BLaER1 (cell line): ENCODE results near the gene MBNL3.
"Not testable (repeated sequence)": the region's sequence is repeated elsewhere in the genome, so short reads cannot be mapped to it uniquely, and the experiment has no call there.

Source experiments
- H3K27ac ChIP-seq: shearing (Covaris generic); formaldehyde crosslinking; 2 replicates; pipeline ENCODE4 v1.8.1; 2022
- H3K27me3 ChIP-seq: shearing (Covaris generic); formaldehyde crosslinking; 2 replicates; pipeline ENCODE4 v1.8.1; 2022
- H3K36me3 ChIP-seq: shearing (Covaris generic); formaldehyde crosslinking; 2 replicates; pipeline ENCODE4 v1.8.1; 2022
- H3K4me1 ChIP-seq: shearing (Covaris generic); formaldehyde crosslinking; 2 replicates; pipeline ENCODE4 v1.8.1; 2022
- H3K4me2 ChIP-seq: shearing (Covaris generic); formaldehyde crosslinking; 2 replicates; pipeline ENCODE4 v1.8.1; 2022
- H3K4me3 ChIP-seq: shearing (Covaris generic); formaldehyde crosslinking; 2 replicates; pipeline ENCODE4 v1.8.1; 2022
- H3K9ac ChIP-seq: shearing (Covaris generic); formaldehyde crosslinking; 2 replicates; pipeline ENCODE4 v1.8.1; 2022
- H3K9me3 ChIP-seq: shearing (Covaris generic); formaldehyde crosslinking; 2 replicates; pipeline ENCODE4 v1.8.1; 2022
- H4K20me1 ChIP-seq: shearing (Covaris generic); formaldehyde crosslinking; 2 replicates; pipeline ENCODE4 v1.8.1; 2022
- Cebpa-rat ChIP-seq: shearing (Covaris generic); IDR thresholded peaks from 2 replicates; pipeline ENCODE4 v1.8.1; 2022

The MBNL3 gene

DNA sequence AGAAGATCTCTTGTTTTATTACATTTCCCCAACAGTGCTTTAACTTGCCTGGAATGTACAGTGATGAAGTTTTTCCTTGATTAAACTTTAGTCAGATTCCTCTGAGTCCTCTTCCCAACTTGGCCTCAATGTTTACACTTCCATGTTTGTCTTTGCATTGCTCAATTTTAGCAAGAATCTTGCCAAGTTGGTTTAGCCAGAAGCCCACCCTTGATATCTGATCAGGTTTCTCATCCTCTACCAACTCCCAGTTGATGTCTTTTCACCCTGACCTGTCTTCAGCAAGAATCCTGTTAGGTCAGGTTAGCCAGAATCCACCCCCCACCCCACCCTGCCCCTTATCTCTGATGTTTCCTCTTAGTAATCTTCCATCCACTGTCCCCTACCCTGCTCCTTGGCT is 120.9 kb downstream of the MBNL3 start:
- no peak overlapping the region for H3K9ac ChIP-seq
- no peaks in the 10 kb centered on the region; the same call in 1 of the 2 replicates for H4K20me1 ChIP-seq
- peaks cover 86% of the 10 kb centered on the region for H3K27me3 ChIP-seq
- H3K4me1 ChIP-seq, result no peaks in the 10 kb centered on the region
- no peak overlapping the region for H3K4me3 ChIP-seq
- H3K27ac ChIP-seq, result no peak overlapping the region
- H3K4me2 ChIP-seq, result no peak overlapping the region
- TF ChIP-seq Cebpa-rat, result no peak
- no peaks in the 10 kb centered on the region for H3K9me3 ChIP-seq
- H3K36me3 ChIP-seq, result no peaks in the 10 kb centered on the region

DNA sequence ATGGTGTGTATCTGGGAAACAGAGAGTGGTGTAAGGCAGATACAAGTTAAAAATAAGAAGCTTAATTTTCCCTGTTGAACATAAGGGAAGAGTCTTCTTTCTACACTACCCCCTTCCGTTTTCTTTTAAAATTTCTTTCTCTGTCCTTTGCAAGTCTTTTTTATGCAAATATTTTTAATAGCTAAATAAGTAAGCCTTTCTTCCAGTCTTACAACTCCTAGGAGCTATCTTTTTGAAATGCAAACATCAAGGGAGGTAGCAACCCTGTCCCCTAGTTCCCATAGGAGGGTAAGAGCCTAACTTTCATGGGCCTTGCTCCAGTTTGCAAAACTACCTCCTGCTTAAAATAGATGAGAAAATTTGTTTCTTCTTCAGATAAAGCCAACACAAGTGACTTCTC is 121.5 kb downstream of the MBNL3 start:
- Histone ChIP-seq H4K20me1 (no peaks in the 10 kb centered on the region; the same call in 1 of the 2 replicates), H3K9me3 (no peaks in the 10 kb centered on the region), H3K27me3 (peaks cover 86% of the 10 kb centered on the region), H3K4me1 (no peaks in the 10 kb centered on the region), H3K36me3 (no peaks in the 10 kb centered on the region), H3K4me3 (no peak overlapping the region), H3K9ac (no peak overlapping the region), H3K4me2 (no peak overlapping the region), H3K27ac (no peak overlapping the region)
- no peak for TF ChIP-seq Cebpa-rat

DNA sequence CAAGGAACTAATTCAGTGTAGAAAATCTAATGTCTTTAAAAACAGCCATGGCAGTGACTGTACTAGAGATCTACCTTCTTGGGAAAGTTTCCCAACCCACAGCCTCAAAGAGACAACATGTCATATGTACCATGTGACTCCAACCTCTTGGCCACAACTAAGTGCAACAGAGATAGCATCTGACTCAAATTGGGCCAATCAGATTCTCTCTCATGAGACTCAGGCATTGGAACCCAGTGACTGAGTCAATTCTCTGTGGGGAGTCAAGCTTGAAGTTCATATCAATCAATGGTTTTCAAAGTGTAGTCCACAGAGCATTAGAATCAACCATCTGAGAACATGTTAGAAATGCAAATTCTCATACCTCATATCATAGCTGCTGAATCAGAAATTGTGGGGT is 123.3 kb downstream of the MBNL3 start:
- Histone ChIP-seq H3K27me3 (peaks cover 94% of the 10 kb centered on the region), H3K9me3 (no peaks in the 10 kb centered on the region)

DNA sequence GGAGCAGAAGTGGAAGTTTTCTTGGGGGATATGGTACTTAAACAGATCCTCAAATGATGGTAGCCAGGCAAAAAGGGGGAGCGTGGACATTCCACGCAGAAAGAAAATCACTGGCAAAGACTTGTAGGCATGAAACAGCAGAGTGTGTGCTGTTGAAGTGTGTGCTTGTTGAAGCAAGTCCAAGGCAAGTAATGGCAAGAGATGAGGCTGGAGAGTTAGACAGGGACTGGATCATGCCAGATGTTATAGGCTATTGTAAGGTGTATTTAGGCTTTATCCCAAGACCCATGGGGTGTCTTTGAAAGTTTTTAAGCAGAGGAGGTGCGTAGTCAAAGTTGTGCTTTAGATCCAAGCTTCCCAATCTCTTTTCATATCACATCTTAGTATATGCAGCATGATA is 124.5 kb downstream of the MBNL3 start:
- TF ChIP-seq Cebpa-rat, result no peak
- peaks cover 94% of the 10 kb centered on the region for H3K27me3 ChIP-seq
- no peaks in the 10 kb centered on the region for H3K9me3 ChIP-seq
- no peak overlapping the region for H3K27ac ChIP-seq
- no peak overlapping the region for H3K4me3 ChIP-seq
- H4K20me1 ChIP-seq, result no peaks in the 10 kb centered on the region
- no peak overlapping the region for H3K9ac ChIP-seq
- H3K4me1 ChIP-seq, result no peaks in the 10 kb centered on the region
- H3K4me2 ChIP-seq, result no peak overlapping the region
- H3K36me3 ChIP-seq, result no peaks in the 10 kb centered on the region

More for the DNA sequence above, 123.3 kb downstream of the MBNL3 start:
- H3K36me3 ChIP-seq, result no peaks in the 10 kb centered on the region
- H3K27ac ChIP-seq, result no peak overlapping the region
- H3K4me3 ChIP-seq, result no peak overlapping the region
- no peak overlapping the region for H3K4me2 ChIP-seq
- H3K9ac ChIP-seq, result no peak overlapping the region
- no peaks in the 10 kb centered on the region; the same call in 1 of the 2 replicates for H4K20me1 ChIP-seq
- TF ChIP-seq Cebpa-rat, result no peak
- H3K4me1 ChIP-seq, result no peaks in the 10 kb centered on the region

DNA sequence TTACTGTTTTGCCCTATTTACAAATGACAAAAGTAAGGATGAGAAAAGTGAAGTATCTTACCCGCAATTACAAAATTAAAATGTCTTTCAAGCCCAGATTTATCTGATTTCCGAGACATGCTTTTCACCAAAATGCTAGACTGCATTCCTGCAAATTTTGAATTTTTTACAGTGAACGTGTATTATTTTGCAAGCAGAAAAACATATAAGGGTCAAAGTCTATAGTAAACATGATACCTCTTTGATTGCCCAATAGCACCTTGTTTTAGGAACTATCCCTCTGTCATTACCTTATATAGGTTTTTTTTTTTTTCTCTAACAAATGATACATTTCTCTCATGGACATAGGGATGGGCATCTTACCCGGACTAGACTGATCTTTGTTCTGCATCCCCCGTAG is 135.4 kb downstream of the MBNL3 start:
- peaks cover 6% of the 10 kb centered on the region; the same call in 1 of the 2 replicates for H4K20me1 ChIP-seq
- no peak overlapping the region for H3K27ac ChIP-seq
- no peaks in the 10 kb centered on the region for H3K4me1 ChIP-seq
- H3K9ac ChIP-seq, result no peak overlapping the region
- no peak overlapping the region for H3K4me3 ChIP-seq
- no peaks in the 10 kb centered on the region for H3K36me3 ChIP-seq
- no peak overlapping the region for H3K4me2 ChIP-seq
- H3K27me3 ChIP-seq, result peaks cover 68% of the 10 kb centered on the region
- no peak for TF ChIP-seq Cebpa-rat
- no peaks in the 10 kb centered on the region for H3K9me3 ChIP-seq

DNA sequence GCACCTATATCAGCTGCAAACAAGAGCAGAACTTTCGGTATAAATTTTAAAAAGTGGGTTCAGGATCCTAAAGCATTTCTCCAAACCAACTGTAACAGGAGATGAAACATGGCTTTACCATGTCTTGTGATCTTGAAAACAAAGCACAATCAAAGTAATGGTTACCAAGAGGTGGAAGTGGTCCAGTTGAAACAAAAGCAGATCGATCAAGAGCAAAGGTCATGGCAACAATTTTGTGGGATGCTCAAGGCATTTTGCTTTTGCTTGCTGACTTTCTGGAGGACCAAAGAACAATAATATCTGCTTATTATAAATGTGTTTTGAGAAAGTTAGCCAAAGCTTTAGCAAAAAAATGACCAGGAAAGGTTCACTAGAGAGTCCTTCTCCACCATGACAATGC is 152.7 kb downstream of the MBNL3 start:
- H3K4me2 ChIP-seq, result no peak overlapping the region
- no peak for TF ChIP-seq Cebpa-rat
- no peaks in the 10 kb centered on the region for H4K20me1 ChIP-seq
- peaks cover 65% of the 10 kb centered on the region for H3K27me3 ChIP-seq
- H3K4me1 ChIP-seq, result no peaks in the 10 kb centered on the region
- no peak overlapping the region for H3K27ac ChIP-seq
- no peak overlapping the region for H3K9ac ChIP-seq
- H3K4me3 ChIP-seq, result no peak overlapping the region
- H3K36me3 ChIP-seq, result no peaks in the 10 kb centered on the region
- no peaks in the 10 kb centered on the region for H3K9me3 ChIP-seq

DNA sequence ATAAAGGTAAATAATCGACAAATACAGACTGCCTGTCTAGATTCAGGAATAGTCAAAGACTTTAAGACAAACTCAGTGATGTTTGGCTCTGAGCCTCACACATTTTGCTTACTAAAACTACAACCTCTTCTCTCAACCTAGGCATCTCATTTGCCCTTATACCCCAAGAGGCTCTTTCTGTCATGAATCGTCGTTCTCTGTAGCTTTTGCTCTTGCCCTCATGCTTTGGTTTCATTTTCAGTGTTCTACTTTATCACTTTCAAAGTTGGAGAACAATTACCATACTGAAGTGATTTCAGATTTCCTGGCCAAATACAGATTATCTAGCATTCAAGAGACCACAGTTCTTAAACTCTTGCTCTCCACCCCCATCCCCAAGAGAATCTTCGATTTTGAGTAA is 155.5 kb downstream of the MBNL3 start:
- Histone ChIP-seq H3K36me3 (no peaks in the 10 kb centered on the region), H3K27me3 (peaks cover 87% of the 10 kb centered on the region), H3K4me2 (no peak overlapping the region), H4K20me1 (no peaks in the 10 kb centered on the region), H3K4me3 (no peak overlapping the region), H3K27ac (no peak overlapping the region), H3K9me3 (peaks cover 3% of the 10 kb centered on the region; the same call in 1 of the 2 replicates), H3K9ac (no peak overlapping the region), H3K4me1 (no peaks in the 10 kb centered on the region)
- TF ChIP-seq Cebpa-rat, result no peak

DNA sequence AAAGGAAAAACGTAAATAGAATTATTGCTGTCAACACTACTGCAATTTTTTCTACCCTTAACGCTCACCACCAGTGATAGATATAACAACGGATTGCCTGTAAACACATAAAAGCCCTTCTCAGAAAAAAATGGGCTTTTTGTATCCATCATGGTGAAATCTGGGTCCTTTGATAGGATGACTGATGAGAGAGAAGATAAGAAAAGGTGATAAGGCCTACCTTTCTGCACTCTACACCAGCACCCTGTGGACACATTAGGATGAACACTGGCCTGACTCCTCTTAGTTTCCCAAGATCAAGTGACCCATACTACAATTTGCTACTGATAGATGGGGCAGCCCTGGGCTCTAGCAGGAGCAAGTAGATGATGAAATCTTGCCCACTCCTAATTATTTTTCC is 157.3 kb downstream of the MBNL3 start:
- H4K20me1 ChIP-seq, result no peaks in the 10 kb centered on the region
- no peak for TF ChIP-seq Cebpa-rat

DNA sequence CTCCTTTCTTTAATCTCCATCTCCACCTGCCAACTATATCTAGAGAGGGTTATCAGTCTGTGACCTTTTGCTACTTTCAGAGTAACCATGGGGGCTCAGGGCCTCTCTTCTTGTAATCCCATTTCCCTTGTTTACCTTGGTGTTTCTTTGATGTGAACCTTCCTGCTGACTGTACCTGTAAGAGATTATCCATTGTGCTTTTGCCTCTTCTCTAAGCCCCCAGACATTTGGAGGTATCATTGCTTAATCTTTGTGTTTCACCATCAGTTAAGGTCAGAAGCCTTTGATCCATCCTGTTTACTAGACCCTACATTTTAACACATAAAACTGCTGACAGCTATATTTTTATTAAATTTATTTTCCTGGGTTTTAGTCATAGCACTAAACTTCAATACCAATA is 157.8 kb downstream of the MBNL3 start:
- H3K4me1 ChIP-seq, result no peaks in the 10 kb centered on the region
- peaks cover 68% of the 10 kb centered on the region for H3K27me3 ChIP-seq
- H3K9me3 ChIP-seq, result peaks cover 6% of the 10 kb centered on the region
- no peak overlapping the region for H3K9ac ChIP-seq
- no peak overlapping the region for H3K27ac ChIP-seq
- H3K36me3 ChIP-seq, result no peaks in the 10 kb centered on the region
- no peak overlapping the region for H3K4me3 ChIP-seq
- H4K20me1 ChIP-seq, result no peaks in the 10 kb centered on the region
- H3K4me2 ChIP-seq, result no peak overlapping the region
- no peak for TF ChIP-seq Cebpa-rat

More for the DNA sequence above, 157.3 kb downstream of the MBNL3 start:
- Histone ChIP-seq H3K4me1 (no peaks in the 10 kb centered on the region), H3K27me3 (peaks cover 73% of the 10 kb centered on the region), H3K9ac (no peak overlapping the region), H3K4me2 (no peak overlapping the region), H3K27ac (no peak overlapping the region), H3K4me3 (no peak overlapping the region), H3K36me3 (no peaks in the 10 kb centered on the region), H3K9me3 (peaks cover 4% of the 10 kb centered on the region; the same call in 1 of the 2 replicates)

DNA sequence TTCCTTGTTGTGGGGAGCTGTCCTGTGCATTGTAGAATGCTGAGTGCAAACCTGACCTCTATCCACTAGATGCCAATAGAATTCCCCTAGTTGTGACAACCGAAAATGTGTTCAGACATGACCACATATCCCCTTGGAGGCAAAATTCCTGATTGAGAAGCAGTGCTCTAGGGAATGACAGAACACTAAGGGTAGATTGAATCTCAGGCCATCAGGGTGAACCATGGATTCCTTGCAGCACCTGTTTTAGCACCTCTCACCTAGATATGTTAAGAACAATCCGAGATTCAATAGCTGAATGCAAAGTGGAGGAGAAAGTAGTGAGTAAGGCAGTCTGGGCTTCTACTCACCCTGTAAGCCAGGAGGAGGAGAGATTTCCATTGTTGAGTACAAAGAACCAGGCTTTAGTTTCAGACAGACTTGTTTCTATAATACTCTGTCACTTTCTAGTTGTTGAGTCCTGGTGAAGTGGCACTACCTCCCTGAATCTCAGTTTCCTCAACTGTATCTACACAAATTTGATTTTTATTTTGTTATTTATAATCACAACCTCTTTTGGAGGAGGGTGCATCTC is 158.6 kb downstream of the MBNL3 start:
- Histone ChIP-seq H3K4me2 (no peak overlapping the region), H3K27ac (no peak overlapping the region), H3K9ac (no peak overlapping the region), H3K4me3 (no peak overlapping the region), H3K4me1 (no peaks in the 10 kb centered on the region), H3K36me3 (no peaks in the 10 kb centered on the region), H3K27me3 (peaks cover 60% of the 10 kb centered on the region), H3K9me3 (peaks cover 7% of the 10 kb centered on the region), H4K20me1 (no peaks in the 10 kb centered on the region)
- TF ChIP-seq Cebpa-rat, result no peak

DNA sequence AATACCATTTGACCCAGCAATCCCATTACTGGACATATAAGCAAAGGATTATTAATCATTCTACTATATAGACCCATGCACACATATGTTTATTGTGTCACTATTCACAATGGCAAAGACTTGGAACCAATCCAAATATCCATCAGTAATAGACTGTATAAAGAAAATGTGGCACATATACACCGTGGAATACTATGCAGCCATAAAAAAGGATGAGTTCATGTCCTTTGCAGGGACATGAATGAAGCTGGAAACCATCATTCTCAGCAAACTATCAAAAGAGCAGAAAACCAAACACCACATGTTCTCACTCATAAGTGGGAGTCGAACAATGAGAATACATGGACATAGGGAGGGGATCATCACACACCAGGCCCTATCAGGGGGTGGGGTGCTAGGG is 161.9 kb downstream of the MBNL3 start:
- H3K27ac ChIP-seq, H3K4me2 ChIP-seq, H3K9me3 ChIP-seq, H3K36me3 ChIP-seq, H3K4me3 ChIP-seq, H3K4me1 ChIP-seq, H3K9ac ChIP-seq, H4K20me1 ChIP-seq: not testable (repeated sequence)
- peaks cover 37% of the 10 kb centered on the region for H3K27me3 ChIP-seq
